GM18520 (cell line): ENCODE results near the gene SPART.
A peak's percentile ranks its signal among the peaks of the same experiment; 100 is the strongest.
"Not testable (repeated sequence)": the region's sequence is repeated elsewhere in the genome, so short reads cannot be mapped to it uniquely, and the experiment has no call there.

ENCODE experiments used
- ATAC-seq: cut with Tn5 transposase; IDR thresholded peaks from one replicate; pipeline ENCODE4 v1.9.1; 2021; ENCODE audit not compliant: unreplicated experiment

The SPART gene

GRCh38 chr13:36323408-36323807 lies 22.8 kb downstream of the SPART start:
- ATAC-seq, result no peak

- ATAC-seq, result not testable (repeated sequence)
Observed at GRCh38 chr13:36319793-36320192, 26.4 kb downstream of the SPART start.

GRCh38 chr13:36313047-36313969 lies 32.9 kb downstream of the SPART start:
- ATAC-seq, result no peak

- peak; percentile 64 for ATAC-seq
Observed at GRCh38 chr13:36310417-36311108, 35.6 kb downstream of the SPART start.

DNA sequence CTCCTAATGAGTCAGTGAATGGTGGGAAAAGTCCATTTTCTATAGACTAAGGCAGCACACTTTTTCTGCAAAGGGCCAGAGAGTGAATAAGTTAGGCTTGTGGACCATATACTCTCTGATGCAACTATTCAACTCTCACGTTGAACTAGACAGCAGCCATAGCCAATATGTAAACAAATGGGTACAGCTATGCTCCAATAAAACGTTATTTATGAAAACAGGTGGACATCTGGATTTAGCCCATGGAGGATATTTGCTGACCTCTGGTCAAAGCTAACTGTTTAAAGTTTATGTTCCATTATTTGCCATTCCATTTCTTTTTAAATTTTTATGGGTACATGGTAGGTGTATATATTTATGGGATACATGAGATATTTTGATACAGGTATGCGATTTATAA lies 43.9 kb downstream of the SPART start:
- ATAC-seq, result no peak

DNA sequence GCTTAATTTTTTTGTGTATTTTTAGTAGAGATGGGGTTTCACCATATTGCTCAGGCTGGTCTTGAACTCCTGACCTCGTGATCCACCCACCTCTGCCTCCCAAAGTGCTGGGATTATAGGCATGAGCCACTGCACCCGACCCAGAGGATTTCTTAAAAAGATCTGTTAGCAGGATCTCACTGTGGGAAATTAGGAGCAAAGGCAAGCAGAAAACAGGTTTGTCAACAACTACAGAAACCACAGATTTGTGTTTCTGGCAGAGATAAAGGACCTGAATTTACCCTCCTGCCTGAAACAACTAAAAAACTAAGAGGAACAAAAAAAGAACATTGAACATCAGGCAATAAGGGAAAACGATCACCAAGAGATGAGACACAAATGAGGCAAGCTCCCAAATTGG lies 46.7 kb downstream of the SPART start:
- not testable (repeated sequence) for ATAC-seq

DNA sequence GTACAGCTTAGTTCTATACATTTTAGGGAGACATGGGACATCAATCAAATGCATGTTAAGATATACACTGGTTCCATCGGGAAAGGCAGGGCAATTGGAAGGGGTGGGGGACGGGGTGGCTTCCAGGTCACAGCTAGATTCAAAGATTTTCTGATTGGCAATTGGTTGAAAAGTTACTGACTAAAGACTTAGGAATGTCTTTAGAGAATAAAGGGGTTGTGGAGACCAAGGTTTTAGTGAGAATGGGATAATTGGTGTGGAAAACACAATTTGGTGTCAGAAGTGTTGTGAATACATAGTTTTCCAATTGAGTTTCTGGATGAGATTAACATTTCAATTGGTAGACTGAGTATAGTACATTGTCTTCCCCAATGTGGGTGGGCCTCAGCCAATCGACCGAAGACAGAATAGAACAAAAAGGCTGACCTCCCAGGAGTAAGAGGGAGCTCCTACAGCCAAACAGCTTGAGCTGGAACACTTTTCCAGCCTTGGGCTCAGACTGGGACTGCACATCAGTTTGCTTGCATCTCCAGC lies 47.6 kb downstream of the SPART start:
- no peak for ATAC-seq

DNA sequence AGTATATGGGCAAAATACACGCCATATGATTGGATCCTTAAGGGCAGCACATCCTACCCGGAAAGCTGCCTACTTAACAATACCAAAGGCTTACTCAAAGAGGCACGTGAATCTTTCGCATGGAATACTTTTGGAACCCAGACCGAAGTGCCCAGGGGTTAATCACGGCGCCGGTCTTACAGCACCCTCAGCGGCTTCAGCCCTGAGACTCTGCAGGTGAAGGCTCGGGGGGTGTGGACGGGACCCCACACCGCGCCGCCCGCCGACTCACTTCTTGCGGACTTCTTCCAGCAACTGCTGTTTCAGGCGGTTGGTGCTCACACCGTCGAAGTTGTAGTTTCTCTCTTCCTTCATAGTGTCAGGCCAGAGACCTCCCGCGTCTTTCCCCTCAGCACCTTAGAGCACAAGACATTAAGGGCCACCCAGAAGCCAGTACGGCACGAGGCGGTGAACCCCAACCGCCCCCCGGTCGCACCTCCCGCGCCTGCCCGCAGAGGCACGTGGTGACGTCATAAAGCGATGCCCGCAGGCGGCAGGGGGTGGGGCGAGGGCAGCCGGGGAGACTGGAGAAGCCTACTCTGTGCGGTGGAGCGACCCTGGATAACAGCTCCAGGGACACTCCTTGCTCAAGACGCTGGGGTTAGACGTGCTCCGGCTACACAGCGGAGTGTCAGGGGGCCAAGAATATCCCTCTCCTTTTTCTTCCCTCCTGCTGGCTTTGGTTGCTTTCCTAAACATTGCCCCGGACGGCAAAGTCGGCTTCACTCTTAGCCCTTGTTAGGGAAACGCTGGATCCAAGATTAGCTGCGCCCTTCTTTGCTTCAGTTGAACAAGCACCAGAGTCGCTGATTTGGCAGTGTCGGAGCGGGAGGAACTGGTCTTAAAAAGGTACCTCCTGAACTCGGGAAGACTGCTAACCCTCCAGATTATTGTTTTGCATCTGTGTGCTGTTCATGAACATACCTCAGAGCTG lies 48.5 kb downstream of the SPART start, which contains the start of gene CCDC169:
TSS of gene CCDC169 (minus strand) at position 449 of the 973 bp plus-strand sequence. CDS start at position 354, 95 bp downstream.
- ATAC-seq, result peak; percentile 65

DNA sequence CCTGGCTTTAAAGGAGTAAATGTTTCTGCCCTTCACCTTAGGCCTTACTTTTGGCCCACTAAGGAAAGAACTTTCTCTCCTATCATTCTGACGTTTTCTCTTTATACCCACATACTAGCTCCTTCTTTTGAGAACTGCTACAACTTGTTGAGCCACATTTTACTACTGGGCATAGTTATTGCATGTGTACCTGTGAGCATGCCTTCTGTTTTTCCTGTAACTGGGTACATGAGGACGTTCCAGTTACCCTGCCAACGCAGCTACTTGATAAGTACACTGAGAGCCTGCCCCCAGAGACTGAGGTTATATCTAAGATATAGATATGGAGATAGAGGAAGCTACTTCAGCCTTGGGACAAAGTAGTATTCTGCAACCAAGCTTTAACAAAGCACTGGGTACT lies 52.1 kb downstream of the SPART start:
- ATAC-seq, result no peak

GRCh38 chr13:36293497-36293896 lies 52.7 kb downstream of the SPART start:
- no peak for ATAC-seq

DNA sequence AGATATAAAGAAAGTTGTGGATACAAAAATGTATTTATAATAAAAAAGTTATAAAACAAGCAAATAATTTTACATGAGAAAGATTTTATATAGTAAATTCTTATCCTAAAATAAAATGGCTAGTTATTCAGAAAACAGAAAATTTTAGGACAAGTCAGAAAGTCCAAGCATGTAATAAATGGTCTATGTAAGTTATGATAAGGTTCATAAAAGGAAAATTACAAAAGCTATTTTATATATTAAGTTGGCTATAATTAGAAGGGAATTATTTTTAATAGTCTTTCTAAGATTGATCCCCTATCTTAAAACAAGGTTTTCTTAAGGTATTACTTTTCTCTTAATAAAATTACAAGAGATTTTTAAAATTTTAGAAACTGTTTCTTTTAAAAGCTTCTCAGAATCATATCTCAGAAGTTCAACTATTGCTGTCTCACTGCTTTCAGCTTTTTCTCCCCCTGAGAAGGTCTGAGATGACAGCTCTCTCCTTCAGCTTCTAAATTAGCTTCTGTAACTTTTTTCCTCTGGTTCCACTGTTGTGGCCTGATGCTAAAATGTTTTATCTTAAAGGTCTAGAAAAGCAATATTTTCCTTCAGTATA lies 57.3 kb downstream of the SPART start:
- ATAC-seq, result no peak

DNA sequence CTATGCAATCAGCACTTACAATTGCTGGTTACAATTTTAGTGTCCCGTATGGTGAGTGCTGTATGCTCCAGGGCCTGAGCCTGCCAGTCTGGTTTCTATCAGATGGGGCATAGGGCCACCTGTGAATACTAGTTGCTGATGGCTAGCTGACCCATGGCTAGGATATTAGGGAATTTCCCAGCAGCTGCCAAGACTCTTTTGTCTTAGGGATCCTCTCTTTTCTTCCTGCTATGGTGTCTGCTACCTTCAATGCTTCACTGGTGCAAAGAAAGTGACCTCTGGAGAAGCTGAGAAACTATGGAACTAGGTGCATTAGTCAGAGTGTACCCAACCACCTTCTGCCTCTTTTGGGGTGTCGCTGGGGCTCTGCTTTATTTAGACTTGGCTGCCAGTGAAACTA lies 60.2 kb downstream of the SPART start:
- no peak for ATAC-seq

GRCh38 chr13:36282821-36283432 lies 63.3 kb downstream of the SPART start:
- ATAC-seq, result no peak

GRCh38 chr13:36275190-36276002 lies 70.8 kb downstream of the SPART start:
- peak; percentile 41 for ATAC-seq

DNA sequence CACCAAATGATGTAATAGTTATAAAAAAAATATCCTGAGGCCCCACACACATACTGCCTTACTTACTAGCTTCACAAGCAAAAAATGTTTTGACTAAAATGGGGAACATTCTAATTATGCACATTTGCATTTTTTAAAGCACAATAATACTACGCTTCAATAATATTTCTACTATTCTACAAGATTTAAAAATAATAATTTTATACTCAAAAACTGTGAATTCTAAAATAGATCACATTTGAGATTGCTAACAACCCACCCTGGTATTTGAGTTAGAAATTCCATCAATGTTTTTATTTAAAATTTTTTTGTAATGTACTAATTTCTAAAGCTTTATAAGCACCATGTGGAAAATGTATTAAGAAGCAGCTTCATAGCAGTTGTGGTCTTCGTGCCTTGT lies 72.8 kb downstream of the SPART start:
- ATAC-seq, result no peak

DNA sequence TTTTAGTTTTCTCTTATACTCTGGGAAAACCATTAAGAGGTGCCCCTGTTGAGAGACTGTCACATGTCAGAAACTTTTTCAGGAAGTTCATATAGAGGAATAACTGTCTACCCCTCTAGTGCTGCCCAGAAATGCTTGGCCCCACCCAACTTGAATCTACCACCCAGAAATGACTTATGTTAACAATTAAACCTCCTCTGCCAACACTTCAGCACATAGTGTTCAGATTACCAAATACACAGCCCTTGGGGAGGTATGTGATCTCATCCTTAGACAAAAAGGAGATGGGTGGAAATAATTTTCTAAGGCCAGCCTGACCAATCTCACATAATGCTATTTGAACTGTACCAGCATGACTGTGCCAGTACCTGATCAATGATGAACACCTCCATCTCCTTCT lies 84.2 kb downstream of the SPART start:
- no peak for ATAC-seq

GRCh38 chr13:36261011-36261410 lies 85.2 kb downstream of the SPART start:
- ATAC-seq, result no peak

DNA sequence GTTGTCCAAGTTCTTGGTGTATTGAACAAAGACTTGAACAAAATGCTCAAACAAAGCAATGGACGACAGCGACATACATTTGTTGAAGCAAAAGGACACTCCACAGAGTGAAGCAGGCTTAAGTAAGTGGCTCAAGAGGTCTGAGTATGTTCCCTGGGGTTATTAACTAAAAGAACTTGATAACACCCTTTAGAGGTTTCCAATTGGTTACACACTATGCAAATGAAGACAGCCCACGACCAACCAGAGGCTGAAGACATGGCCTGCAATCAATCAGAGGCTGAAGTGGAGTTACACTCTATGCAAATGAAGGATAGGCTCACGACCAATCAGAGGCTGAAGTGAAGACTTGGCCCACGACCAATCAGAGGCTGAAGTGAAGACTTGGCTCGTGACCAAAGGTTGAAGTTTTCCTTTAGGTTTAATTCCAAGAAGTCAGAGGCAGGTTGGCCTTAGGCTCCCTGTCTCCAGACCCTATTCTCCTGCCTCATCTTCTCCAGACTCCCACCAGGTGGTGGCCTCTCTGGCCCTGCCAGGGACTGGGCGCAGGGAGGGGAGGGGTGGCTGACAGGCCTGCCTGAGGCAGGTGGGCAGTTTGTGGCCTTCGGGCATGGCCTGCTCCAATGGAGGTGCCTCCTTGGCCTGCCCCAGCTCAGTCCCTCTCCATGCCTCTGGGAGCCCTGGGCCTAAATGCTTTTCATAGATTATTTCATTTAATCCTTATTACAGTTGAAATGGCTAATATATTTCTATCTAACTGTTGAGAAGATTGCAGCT lies 86.6 kb downstream of the SPART start:
- no peak for ATAC-seq
